Measurements from ENCODE around the gene DYNC1I1. TPM values are rescaled to one million over a fixed set of nuclear protein-coding genes. Genes with fewer than 3 reads are reported as not detected.

DYNC1I1 gene
- total RNA-seq, 1 experiment from 2014 or later, result 2.2 TPM

DNA sequence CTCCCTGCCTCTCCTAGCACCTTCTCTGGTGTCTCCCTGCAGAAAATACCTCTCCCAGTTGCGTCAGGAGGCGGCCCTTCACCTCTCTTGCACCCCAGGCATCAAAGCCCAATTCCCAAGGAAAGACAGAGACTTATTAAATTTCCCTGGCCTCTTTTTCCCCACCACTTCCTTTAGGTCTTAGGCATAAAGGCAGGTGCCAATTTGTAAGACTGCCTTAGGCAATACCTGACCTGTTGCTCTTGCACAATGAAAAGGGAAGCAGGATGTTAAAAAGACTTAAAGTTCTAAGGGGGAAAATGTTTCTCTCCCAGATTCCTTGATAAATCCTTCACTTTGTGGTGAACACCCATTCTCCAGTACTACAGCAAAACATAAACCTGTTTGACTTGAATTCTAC is 362.9 kb downstream of the DYNC1I1 start:
- Histone ChIP-seq H3K9me3 (no peaks in the 10 kb centered on the region), H3K27me3 (no peaks in the 10 kb centered on the region), H3K36me3 (no peaks in the 10 kb centered on the region), H3K4me3 (no peak overlapping the region)
- no peak for DNase-seq

DNA sequence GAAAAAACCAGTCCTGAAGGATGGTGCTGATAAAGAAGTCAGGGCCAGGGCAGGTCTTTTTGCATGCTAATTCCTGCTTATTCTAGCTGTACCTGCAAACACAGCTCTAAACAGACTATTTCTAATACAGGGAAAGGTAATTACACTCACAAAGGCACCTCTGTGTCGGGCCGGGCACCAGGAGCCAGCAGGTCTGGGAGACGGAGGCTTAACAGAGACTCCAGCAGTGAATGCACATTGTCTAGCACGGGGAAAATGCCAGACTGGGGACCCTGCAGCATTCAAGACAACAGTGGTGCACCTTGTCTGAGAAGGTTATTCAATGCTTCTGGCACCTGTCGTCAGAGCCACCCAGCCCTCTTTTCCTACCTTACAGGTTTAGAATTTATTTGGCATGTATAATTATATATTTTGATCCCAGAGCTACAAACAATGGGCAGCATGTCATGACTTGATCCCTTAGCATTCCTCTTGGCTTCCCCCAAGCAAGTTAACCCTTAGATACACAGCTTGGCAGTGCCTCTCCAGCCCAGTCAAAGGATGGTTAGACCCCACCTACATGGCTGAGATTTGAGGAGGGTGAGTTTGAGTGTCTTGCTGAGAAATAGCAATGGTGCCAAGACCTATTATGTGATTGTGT is 364.4 kb downstream of the DYNC1I1 start:
- Histone ChIP-seq H3K36me3 (no peaks in the 10 kb centered on the region), H3K4me3 (no peak overlapping the region), H3K9me3 (no peaks in the 10 kb centered on the region), H3K27me3 (no peaks in the 10 kb centered on the region)
- no peak for DNase-seq

DNA sequence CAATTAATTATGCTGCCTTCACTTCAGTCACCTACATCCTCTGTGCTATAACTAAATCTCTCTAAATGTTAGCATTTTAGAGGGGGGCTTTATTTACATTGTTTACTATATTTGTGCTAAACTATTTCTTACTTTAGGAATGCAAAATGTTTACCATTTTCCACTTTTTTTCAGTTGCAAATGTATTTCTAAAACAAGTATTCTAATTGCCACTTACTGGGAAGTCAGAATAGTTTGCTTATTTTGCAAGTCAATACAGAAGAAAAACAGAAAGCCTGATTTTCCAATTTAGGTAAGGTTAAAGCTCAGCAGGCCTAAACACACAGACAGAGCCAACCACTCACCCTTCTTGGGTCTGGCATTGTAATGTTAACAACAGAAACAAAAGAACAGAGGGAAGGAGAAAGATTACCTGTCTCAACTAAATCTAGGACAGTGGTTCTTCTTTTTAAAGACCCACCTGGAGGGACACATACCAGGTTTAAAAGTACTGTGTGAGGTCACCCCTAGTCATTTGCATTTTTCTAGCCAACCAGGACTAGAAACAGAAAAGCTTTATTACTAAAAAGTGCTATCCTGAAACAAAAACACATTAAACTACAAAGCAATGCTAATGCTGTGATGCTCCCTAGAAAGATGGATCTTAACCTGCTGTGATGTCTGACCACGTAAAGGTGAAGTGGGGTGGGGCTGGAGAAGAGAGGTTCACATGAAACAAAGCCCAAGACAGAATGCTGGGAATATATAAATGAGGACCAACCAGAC is 371.3 kb downstream of the DYNC1I1 start:
- Histone ChIP-seq H3K36me3 (no peaks in the 10 kb centered on the region), H3K27me3 (no peaks in the 10 kb centered on the region), H3K4me3 (no peak overlapping the region), H3K9me3 (no peaks in the 10 kb centered on the region)
- no peak for DNase-seq

DNA sequence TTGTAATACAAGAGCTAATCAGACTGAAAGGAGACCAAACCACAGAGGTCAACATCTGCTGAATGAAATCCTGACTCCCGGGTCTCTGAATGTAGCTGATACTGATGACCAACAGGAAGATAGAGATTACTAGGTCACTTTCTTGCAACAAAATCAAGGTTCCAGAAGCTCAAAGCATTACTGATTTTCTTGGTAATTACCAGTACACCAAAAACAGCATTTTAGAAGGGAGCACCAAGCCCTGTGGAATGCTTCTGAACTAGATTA is 371.8 kb downstream of the DYNC1I1 start:
- H3K27me3 ChIP-seq, result no peaks in the 10 kb centered on the region
- no peak for DNase-seq
- no peak overlapping the region for H3K4me3 ChIP-seq
- no peaks in the 10 kb centered on the region for H3K9me3 ChIP-seq
- no peaks in the 10 kb centered on the region for H3K36me3 ChIP-seq

Other genes starting within 250 kb of the DYNC1I1 start
- 0.33 and 0.84 TPM in 2 replicates for gene PDK4, start 176.0 kb upstream of the DYNC1I1 start, total RNA-seq (2014; rRNA removed; shearing (Covaris generic); ENCODE audit: low replicate concordance)

Measured in MG63 (cell line).